ENCODE data around the gene CHRNA5. TPM values are rescaled to one million over a fixed set of nuclear protein-coding genes. Genes with fewer than 3 reads are reported as not detected.
"Not testable (repeated sequence)": the region's sequence is repeated elsewhere in the genome, so short reads cannot be mapped to it uniquely, and the experiment has no call there.

Gene CHRNA5
- polyA plus RNA-seq, 1 donor from 2014 or later = 6.8 TPM

GRCh38 chr15:78560201-78560600, 5.1 kb upstream of the CHRNA5 start:
- not testable (repeated sequence) for H3K27me3 ChIP-seq (ENCODE audit: insufficient read depth, low read depth, low read length); H3K4me2 ChIP-seq (ENCODE audit: low read length); H3K9ac ChIP-seq (ENCODE audit: low read length); H3K4me3 ChIP-seq (ENCODE audit: low read length); H2AFZ ChIP-seq (ENCODE audit: low read depth, low read length); H3K27ac ChIP-seq (ENCODE audit: low read length); H3K36me3 ChIP-seq (ENCODE audit: insufficient read depth, low read length); H3K9me2 ChIP-seq (ENCODE audit: insufficient read depth, low read length); H3K79me2 ChIP-seq (replicated peaks; ENCODE audit: insufficient read depth, low read length); H3K9me3 ChIP-seq (ENCODE audit: low read length); H3F3A ChIP-seq (ENCODE audit: insufficient read depth, low read length, poor library complexity, severe bottlenecking); H4K20me1 ChIP-seq (ENCODE audit: insufficient read depth)

GRCh38 chr15:78561490-78561889, 3.8 kb upstream of the CHRNA5 start:
- H3K36me3 ChIP-seq (ENCODE audit: insufficient read depth, low read length) = no peaks in the 10 kb centered on the region
- no peaks in the 10 kb centered on the region for H3F3A ChIP-seq (ENCODE audit: insufficient read depth, low read length, poor library complexity, severe bottlenecking)
- H4K20me1 ChIP-seq (ENCODE audit: insufficient read depth) = no peaks in the 10 kb centered on the region
- H3K4me2 ChIP-seq (ENCODE audit: low read length) = no peak overlapping the region
- TF ChIP-seq MXI1 (conservative IDR thresholded peaks at IDR 0.05; ENCODE audit: poor library complexity, severe bottlenecking) = no peak
- no peak for TF ChIP-seq TAF1 (IDR thresholded peaks at IDR 0.05; ENCODE audit: low read depth)
- TF ChIP-seq RAD21 (conservative IDR thresholded peaks at IDR 0.05) = no peak
- TF ChIP-seq EP300 (conservative IDR thresholded peaks at IDR 0.05; ENCODE audit: poor library complexity, severe bottlenecking) = no peak
- no peak for TF ChIP-seq EZH2 (IDR thresholded peaks at IDR 0.05; ENCODE audit: borderline replicate concordance, insufficient read depth, low read length, poor library complexity, severe bottlenecking)
- no peak for TF ChIP-seq SMC3 (conservative IDR thresholded peaks at IDR 0.05; ENCODE audit: poor library complexity)
- TF ChIP-seq POLR2AphosphoS5 (IDR thresholded peaks at IDR 0.05) = no peak
- no peak for TF ChIP-seq REST (IDR thresholded peaks at IDR 0.05; ENCODE audit: borderline replicate concordance)
- no peak for TF ChIP-seq CTCF (IDR thresholded peaks at IDR 0.05; ENCODE audit: poor library complexity, severe bottlenecking)
- H3K27me3 ChIP-seq (ENCODE audit: insufficient read depth, low read depth, low read length) = no peaks in the 10 kb centered on the region
- H3K79me2 ChIP-seq (replicated peaks; ENCODE audit: insufficient read depth, low read length) = no peaks in the 10 kb centered on the region
- H3K27ac ChIP-seq (ENCODE audit: low read length) = no peak overlapping the region
- H3K4me3 ChIP-seq (ENCODE audit: low read length) = no peak overlapping the region
- no peaks in the 10 kb centered on the region for H3K9me3 ChIP-seq (ENCODE audit: low read length)
- H3K9ac ChIP-seq (ENCODE audit: low read length) = no peak overlapping the region
- H3K9me2 ChIP-seq (ENCODE audit: insufficient read depth, low read length) = no peaks in the 10 kb centered on the region
- no peak overlapping the region for H2AFZ ChIP-seq (ENCODE audit: low read depth, low read length)

- Histone ChIP-seq H3K4me3 (ENCODE audit: low read length) (no peak overlapping the region), H3K9me3 (ENCODE audit: low read length) (no peaks in the 10 kb centered on the region), H3K36me3 (ENCODE audit: insufficient read depth, low read length) (no peaks in the 10 kb centered on the region), H4K20me1 (ENCODE audit: insufficient read depth) (no peaks in the 10 kb centered on the region), H2AFZ (ENCODE audit: low read depth, low read length) (no peak overlapping the region), H3K27me3 (ENCODE audit: insufficient read depth, low read depth, low read length) (no peaks in the 10 kb centered on the region), H3K27ac (ENCODE audit: low read length) (no peak overlapping the region), H3K79me2 (replicated peaks; ENCODE audit: insufficient read depth, low read length) (peaks cover 5% of the 10 kb centered on the region), H3F3A (ENCODE audit: insufficient read depth, low read length, poor library complexity, severe bottlenecking) (no peaks in the 10 kb centered on the region), H3K4me2 (ENCODE audit: low read length) (no peak overlapping the region), H3K9me2 (ENCODE audit: insufficient read depth, low read length) (no peaks in the 10 kb centered on the region), H3K9ac (ENCODE audit: low read length) (no peak overlapping the region)
- no peak for TF ChIP-seq EZH2 (IDR thresholded peaks at IDR 0.05; ENCODE audit: borderline replicate concordance, insufficient read depth, low read length, poor library complexity, severe bottlenecking)
- TF ChIP-seq TAF1 (IDR thresholded peaks at IDR 0.05; ENCODE audit: low read depth) = no peak
- TF ChIP-seq EP300 (conservative IDR thresholded peaks at IDR 0.05; ENCODE audit: poor library complexity, severe bottlenecking) = no peak
- no peak for TF ChIP-seq SMC3 (conservative IDR thresholded peaks at IDR 0.05; ENCODE audit: poor library complexity)
These were observed 2.2 kb upstream of the CHRNA5 start for GRCh38 chr15:78563092-78563491.
